Stimulated activated CD8-positive, alpha-beta memory T cell treated with anti-CD3 and anti-CD28 coated beads, Interleukin-4, amount 100 ng/mL, for 48 hours (primary cell): Measurements from ENCODE around the gene BMPR1B.
"Not testable (repeated sequence)": the region's sequence is repeated elsewhere in the genome, so short reads cannot be mapped to it uniquely, and the experiment has no call there.

ENCODE experiments used
- DNase-seq: peaks from one replicate; pipeline ENCODE4 v3.0.0-alpha.2; 2020

BMPR1B gene

DNA sequence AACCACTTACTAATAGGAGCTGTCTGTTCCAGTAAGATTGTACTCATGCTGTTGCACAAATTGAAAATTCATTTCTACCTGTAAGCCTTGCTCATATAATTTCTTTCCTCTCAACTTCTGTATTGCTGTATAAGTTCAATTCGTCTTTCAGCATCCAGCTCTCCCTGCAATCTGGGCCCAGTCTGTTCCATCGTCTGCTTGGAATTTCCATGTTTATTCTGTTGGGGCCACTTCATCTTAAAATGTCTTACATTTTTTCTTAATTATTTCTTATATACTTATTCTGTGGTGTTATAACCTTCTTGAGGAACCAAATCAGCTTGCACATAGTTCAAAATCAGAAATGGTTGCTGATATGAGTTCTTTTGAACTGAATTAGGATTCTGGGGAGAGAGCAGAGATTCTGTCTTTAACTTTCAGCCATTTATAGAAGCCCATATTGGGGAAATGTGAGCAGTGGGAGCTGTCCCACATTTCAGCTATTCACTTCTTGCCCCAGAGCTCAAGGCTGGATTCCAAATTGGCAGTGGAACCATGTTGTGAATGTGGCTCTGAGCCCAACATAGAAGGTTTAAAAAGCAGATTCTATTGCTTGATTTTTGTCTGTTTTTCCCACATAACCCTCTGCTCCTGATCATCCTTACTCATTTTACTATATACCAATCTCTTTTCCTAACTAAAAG is 291.9 kb downstream of the BMPR1B start:
- no peak for DNase-seq

DNA sequence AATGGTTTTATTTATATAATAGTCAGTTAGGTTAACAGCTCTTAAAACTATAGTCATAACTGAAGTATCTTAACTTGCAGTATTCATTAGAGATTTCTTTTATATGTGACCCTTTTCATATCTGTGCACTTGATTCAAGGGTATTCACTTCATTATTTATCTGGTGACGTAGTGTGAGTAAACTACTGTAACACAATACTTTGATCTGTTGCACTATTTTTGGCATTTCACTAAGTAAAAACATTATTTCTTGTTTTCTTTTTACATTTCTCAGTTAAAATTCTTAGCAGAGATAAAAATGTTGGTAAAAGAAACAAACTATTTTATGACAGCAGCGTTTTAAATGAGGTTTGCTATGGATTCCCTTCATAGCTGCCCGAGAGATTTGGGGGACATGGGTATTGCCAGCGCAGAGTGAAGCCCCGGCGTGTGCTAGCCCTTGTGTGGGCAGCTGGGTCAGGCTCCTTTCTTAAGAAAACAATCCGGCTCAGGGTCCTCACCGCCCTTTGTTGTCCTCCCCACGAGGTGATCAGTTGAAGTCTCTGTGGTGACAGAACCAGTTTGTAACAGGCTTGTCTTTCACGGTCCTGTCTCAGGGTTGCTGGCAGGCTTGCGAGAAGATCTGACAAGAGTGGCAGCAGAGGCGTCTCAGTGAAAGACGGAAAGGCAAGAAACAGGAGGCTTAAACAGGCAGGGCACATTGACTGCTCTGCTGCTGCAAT is 293.4 kb downstream of the BMPR1B start:
- DNase-seq: no peak

DNA sequence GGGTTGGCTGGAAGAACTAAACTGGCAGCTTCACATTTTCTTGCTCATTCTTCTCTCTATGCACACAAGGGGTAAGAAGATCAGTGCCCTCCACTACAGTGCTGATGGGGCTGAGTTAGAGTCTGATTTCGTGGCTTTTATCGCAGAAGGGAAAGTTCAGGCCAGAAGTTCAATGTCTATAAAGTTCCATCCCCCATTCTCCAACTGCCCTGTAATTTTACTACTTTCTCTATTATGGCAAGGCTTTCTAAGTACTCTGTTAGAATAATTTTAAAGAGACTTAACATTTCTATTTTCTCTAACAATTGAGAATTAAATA is 293.9 kb downstream of the BMPR1B start:
- DNase-seq: no peak

DNA sequence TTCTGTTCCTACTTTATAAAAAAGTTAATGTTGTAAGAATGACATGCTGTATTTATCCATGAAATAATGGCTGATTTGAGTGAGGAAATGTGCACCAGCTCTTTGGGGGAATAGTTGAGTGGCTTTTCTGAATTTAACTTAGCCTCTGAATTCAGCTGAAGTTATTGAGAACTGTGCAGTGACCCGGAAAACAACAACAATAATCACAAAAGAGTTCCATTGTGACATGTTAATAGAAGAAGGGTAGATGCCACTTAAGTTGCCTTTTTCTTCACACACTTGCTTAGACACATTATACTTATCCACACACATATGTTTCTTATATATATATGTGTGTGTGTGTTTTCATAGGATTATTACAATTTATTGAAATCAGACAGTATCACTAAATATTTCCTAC is 301.2 kb downstream of the BMPR1B start:
- no peak for DNase-seq

DNA sequence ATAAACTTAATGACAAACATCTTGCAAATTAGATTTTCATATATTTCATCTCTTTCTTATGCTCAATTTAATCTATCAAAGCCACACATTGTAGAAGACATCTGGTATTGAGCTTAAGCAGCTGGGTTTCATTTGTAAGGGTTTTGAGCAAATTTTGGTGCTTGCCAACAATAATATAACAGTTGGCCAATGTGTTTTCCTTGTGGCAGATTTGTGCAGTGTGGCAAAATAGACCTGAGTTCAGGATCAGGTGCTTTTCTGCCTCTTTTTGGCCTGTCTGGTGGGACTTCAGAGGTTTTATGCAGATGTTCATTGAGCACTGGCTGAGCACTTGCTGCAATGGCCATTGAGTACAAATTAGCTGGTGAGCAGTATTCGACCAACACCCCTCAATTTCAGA is 301.9 kb downstream of the BMPR1B start:
- DNase-seq: no peak

DNA sequence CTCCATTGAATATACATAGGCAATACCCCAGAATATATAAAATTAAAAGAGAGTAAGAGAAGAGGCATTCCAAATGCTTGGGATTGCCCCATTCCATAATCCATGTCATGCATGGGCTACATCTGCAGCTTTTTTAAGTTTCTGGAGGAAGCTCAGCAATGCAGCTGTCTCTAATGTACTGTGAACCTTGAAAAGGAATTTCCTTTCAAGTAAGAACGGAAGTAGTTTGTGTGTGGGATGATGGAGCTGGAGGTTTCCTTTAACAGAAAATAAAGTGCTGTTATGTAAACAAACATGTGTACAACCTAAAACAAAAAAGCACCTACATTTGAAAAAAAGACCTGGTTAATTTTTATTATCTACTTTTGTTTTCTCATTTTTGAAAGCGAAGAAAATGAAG is 303.5 kb downstream of the BMPR1B start:
- no peak for DNase-seq

DNA sequence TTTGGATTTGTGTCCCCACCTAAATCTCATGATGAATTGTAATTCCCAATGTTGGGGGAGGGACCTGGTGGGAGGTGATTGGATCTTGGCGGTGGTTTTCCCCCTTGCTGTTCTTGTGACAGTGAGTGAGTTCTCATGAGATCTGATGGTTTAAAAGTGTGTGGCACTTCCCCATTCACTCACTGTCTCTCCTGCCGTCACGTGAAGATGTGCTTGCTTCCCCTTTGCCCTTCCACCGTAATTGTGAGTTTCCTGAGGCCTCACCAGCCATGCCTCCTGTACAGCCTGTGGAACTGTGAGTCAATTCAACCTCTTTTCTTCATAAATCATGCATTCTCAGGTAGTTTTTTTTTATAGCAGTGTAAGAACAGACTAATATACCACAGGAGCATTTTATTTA is 304.0 kb downstream of the BMPR1B start:
- not testable (repeated sequence) for DNase-seq

DNA sequence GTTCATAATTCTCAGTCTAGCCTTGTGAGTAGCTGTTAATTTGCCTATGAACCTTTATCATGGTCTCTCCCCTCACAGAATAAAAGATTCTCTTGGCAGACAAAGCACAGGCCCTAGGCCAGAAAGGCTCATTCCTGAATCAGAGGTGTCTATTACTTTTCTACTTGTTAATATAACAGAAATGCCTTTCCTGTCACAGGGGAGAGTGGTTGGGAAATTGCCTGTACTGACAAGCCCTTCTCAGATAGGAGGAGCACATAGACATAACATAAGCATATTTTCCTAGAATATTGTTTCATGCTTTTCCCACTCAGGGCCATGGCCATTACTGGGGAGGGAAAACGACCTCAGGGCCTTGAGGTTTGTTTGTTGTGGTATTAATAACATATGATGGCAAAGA is 308.3 kb downstream of the BMPR1B start:
- DNase-seq: no peak

DNA sequence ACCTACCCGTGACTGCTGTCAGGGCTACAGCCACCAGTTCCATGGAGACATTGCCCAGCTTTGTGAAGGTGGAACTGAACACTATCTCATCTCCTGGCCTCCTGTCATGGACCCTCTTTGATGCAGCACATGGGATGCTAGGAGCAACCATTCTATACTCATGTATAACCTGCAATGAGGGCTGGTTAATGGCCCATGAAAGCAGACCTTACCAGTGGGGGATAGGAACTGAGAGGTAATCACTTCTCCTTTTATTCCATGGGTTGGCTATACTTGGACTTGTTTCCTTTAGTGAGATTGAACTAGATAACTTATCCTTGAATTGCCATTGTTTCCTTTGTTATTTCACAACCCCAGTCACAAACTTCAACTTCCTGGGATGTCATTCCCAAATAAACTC is 310.6 kb downstream of the BMPR1B start:
- no peak for DNase-seq

DNA sequence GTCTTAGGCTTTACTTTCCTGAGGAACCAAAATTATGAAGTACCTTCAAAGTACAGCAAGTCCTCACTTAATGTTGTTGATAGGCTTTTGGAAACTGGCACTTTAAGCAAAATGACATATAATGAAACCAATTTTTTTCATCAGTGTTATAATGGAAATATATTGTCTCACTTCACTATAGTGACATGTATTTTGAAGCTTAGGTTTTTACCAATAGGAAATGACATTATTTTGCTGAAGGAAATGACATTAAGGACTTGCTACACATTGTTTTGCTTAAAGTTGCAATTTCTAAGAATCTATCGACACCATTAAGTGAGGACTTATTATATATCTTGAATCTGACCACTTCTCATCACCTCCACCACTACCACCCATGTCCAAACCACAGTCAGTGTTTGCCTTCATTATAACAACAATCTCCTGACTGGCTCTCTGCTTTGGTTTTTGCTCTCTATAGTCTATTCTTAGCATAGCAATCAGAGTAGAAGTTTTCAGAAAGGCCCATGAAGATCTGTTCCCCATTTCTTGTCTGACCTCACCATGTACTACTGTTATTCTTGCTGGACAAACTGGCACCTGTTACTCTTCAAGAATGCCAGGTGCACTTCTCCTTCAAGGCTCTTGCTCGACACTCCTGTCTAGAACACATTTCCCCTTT is 311.2 kb downstream of the BMPR1B start:
- DNase-seq: no peak

DNA sequence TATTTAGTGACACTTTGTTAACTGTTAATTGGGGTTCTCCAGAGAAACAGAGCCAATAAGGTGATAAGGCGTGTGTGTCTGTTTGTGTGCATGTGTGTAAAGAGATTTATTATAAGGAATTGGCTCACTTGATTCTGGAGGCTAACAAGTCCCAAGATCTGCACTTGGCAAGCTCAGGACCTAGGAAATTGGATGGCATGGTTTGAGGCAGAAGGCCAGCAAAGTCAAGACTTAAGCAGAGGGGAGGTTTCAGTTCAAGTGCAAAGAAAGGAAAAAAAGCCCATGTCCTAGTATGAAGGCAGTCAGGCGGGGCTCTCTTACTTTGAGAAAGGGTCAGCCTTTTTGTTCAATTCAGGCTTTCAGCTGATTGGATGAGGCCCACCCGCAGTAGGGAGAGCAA is 314.1 kb downstream of the BMPR1B start:
- DNase-seq: no peak

DNA sequence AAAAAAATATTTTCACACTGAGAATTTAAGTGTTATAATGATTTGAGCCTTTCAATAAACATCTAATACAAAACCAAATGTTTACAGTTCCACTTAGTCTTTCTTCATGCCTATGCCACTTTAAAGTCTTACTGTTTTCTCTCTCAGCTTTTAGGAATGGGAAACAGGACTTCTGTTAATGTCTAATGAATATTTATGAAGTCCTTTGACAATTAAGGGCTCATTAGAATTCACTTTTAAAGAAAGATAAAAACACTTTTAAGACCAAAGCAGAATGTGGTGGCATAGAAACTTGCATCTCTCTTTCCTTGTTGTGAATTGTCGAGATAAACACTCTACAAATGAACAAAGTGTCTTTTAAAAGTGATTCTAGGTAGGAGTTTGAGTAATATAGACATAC is 315.9 kb downstream of the BMPR1B start:
- no peak for DNase-seq

DNA sequence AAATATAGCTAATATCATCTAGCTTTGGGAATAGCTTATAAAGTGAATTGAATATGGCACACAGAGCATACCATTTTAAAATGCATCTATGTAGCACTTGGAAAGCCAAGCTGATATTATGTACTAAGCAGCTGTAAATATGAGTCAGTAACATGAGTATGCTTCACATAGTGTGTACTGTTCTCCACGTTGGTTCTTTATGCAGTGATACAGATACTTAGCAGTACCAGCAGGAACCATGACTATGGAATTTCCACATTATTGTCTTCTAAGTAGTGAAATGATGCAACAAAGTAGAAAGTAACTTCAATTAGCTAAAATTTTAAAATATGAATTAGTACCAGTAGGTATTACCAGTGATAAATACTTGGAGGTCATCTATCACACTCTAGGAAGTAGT is 320.1 kb downstream of the BMPR1B start:
- no peak for DNase-seq

DNA sequence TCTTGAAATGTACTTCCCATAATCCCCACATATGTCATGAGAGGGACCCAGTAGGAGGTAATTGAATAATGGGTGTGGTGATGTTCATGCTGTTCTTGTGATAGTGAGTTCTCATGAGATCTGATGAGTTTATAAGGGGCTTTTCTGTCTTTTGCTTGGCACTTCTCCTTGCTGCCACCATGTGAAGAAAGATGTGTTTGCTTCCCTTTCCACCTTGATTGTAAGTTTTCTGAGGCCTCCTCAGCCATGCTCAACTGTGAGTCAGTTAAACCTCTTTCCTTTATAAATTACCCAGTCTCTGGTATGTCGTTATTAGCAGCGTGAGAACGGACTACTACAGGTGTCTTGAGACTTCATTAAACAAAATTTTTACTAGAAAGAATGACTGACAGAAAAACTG is 323.2 kb downstream of the BMPR1B start:
- DNase-seq: no peak

DNA sequence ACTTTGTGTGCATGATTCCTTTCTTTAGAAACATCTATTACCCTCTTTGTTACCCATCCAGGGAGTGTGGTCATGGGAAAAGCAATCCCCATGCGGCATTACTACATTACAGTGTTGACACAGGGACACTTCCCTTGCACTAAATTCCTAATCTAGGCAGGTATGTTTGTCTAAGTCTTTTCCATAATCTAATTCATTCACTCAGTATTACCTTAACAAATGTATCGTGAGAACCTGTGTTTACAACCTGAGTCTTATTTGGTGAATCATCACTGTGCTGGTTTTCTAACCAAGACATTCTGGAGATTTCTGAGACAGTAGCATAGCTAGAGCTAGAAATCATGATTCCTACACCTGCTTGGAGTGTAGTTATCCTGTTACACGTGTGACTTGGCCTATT is 326.8 kb downstream of the BMPR1B start:
- no peak for DNase-seq

DNA sequence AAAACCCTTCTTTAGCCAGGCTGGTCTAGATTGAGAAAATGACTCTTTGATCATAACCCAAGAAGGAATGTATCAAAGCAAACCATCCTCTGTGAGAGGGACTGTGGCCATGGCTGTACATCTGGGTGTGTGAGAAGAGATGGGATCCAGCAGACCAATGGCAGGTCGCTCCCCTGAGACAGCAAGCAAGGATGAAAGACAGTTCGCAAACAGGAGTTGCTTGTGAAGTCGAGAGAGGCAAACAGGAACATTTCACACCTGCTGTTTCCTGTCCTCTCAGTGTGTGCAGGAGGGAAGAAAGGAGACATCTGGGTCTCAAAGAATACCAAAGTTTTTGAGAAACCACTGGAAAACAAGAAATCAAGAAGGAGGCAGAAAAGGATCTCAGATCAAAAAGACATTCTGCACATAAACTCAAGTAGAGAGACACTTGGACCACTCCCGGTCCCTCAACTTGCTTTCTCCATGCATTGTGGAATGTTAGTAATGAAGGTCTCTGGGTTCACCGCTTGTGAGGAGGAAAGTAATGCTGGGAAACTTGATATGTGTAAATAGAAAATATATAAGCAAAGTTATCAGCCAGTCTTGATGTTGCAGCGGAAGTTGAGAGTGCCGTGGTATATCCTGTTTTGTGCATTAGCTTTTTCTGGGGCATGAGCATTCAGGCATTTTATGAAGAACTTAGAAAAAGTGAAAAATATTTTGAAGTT is 327.5 kb downstream of the BMPR1B start:
- no peak for DNase-seq

DNA sequence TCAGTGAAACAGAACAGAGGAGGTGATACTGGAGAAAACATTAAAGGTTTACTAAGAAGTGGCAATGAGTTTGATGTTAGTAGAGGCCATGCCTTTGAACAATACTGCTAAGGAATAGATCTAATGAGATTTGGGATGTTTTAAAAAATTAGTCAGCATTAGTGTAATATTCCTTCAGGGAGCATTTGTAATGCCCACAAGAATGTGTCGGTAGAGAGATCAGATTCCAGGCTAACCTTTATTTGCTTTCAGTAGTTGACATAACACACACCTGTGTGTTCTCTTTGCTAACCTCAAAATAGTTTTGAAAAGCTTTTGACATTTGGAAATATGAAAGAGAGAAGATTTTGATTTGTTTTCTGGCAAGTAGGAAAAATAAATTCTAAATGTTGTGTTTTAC is 328.8 kb downstream of the BMPR1B start:
- DNase-seq: no peak

DNA sequence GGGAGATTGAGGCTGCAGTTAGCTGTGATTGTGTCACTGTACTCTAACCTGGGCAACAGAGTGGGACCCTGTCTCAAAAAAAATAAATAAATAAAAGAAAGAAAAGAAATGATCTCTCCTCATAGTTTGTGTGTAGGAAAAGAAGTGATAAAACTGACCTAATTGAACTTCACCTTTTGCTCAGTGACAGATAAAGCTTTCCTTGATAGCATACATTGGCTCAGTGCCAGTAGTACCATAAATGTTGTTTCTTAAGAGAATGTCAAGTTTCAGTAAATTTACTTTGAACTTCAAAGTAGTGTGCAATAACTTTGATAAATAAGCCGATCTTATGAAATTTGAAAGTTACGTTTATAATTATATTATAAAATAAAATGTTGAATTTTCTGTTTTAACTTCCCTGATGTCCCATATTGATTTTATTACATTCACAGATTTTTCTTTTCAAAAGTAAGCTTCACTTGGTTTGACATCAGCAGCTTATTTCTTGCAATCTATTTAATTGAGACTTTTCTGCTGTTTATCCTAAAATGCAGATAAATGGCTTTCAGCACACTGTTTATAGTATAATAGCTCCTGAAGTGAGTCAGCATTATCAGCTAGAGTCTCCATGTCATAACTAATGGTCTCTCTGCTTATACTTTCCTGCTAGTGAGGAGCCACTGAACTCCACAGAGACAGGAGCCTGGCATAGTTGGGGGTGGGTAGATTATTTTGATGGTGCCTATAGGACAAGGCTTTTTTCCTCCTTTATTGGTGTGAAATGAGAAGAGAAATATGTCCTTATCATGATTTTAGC is 330.1 kb downstream of the BMPR1B start:
- DNase-seq: no peak

DNA sequence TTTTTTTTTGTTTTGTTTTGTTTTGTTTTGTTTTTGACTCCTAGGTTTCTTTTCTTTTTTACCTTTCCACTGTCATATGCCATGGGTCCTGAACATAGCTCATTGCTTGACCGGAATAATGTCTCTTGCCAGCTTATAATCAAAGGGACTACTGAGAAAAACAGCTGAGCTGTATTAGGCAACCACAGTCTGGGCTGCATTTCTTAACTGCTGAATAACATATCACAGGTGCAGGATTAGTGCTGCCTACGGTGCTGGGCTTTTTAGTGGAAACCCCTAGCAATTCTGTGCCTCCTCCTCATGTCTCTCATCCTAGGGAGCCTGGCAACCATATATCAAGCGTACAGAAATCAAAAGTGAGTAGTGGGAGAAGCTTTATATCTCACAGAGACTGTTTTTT is 333.5 kb downstream of the BMPR1B start:
- no peak for DNase-seq

DNA sequence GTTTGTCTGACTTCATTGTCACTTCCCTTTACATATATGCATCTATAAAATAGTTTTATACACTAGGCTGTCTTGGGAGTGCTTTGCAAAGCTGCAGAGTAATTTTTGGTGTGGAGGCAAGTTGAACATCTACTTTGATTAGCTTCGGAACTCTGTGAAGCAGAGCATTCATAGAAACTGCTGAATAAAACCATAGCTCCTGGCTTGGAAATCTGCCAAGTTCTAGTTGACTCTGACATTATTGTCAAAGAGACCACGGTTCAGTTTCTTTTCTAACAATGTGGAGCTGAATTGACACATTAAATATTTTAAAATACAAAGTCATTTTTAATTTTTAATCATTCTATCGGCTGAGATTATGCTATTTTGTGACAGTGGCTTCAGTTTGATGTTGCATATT is 335.0 kb downstream of the BMPR1B start:
- DNase-seq: no peak

DNA sequence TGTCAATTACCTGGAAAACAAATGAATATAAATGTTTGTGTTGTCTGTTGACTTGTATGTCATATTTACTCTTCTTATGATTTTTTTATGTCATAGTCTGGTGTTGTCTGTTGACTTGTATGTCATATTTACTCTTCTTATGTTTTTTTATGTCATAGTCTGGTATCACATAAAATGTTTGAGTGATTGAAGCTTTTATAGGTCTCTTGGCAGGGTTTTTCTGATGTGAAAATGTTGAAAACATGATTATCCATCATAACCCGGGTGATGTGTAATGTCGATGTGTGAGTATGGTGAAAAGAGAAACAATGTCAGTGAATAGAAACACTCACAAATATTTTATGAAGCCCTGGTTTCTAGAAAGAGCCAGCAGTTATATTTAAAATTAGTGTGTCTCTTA is 335.7 kb downstream of the BMPR1B start:
- no peak for DNase-seq

DNA sequence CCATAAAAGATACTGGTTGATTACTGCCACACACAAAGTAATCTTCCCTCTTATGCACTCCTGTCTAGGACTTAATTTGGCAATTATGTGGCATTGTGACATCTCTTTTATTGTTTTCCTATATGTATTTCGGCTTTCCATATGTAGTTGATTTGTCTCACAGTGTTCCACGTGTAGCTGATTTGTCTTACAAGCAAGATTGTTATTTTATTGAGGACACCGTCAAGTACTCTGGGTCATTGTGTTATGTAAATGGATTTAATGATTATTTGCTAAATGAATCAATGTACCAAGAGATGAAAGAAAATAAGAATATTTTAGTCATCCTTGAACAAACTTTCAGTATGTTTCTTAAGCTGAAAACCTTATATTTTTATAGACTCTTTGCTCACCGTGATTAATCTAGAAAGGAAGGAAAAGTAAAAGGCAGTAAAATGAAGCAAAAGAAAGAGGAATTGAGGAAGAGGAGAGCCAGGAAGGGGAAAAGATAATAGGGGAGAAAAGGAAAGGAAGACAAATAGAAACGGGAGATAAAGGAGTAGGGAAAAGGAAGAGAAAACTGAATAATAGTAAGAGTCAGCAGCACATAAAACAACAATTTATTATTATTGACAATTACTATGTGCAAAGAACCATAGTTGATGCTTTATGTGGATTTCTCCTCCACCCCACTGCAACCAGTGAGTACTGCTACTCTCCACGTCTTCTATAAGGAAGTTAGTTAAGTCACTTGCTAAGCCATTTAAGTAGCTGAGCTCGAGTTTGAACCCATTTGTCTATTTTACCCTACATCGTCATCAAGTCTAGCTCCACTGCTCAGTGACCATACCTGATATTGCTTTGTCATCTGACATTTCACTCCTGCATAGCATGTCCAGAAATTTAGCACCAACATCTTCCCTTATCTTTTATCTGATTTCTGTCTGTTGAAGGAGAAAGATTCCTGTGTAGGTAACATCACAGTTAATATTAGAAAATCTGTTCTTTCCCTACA is 336.5 kb downstream of the BMPR1B start:
- no peak for DNase-seq
